Stimulated activated CD4-positive, alpha-beta T cell treated with anti-CD3 and anti-CD28 coated beads, Interleukin-2, amount 100 ng/mL, for 48 hours (primary cell): Measurements from ENCODE around the gene VPS35L.
"Not testable (repeated sequence)": the region's sequence is repeated elsewhere in the genome, so short reads cannot be mapped to it uniquely, and the experiment has no call there.

Experiments used
- DNase-seq, 2 donors: peaks; one replicate each; pipeline ENCODE4 v3.0.0-alpha.2; 2020

The VPS35L gene

DNA sequence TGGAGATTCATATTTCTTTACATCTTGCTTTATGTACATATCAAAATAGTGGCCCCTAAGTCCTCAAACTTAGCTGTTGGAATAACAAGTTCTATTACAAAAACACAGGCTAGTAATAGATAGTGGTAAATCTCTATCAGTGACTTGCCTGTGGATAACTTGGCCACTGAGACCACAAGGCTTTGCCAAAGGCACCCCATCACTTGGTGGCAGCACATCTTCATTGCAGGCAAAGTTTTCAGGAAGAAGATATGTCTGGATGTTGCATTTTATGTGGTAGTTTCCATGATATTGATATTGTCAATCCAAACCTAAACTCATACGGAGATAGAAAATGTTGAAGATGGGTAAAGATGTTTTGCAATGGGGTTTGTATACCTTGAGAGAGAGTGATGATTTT is 104.1 kb downstream of the VPS35L start:
- no peak for DNase-seq

DNA sequence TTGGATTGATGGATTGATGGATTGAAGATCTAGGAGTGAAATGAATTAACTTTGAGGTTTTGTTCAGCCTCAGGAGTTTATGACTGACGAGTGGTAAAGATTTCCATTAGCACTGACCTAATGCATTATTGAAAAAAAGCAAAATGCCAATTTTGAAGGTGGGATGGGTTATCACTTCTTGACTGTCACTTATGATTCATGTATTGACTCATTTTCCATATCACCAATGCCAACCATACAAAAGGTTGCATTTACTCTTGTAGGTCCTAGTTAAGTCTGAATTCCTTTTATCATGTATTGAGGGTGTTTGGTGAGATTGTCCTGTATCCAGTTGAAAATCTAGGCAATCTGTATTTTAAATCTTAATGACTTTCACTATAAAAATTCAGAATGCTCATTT is 104.9 kb downstream of the VPS35L start:
- DNase-seq = no peak

DNA sequence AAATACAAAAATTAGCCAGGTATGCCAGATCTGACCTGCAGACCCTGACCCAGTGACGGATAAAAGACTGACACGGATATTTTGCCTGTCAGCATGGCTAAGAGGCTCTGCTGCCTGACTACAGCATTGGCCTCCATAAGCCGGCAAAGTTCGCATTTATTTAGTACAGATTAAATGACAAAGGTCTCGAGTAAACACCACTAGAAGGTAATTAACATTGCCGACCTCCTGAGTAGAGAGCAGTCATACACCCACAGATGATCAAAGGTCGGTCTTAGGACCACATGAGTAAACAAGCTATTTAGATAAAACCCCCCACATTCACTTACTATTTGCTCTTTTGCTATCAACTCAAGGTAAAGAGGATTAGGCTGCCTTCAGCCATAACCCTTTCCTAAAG is 106.8 kb downstream of the VPS35L start:
- DNase-seq = no peak

DNA sequence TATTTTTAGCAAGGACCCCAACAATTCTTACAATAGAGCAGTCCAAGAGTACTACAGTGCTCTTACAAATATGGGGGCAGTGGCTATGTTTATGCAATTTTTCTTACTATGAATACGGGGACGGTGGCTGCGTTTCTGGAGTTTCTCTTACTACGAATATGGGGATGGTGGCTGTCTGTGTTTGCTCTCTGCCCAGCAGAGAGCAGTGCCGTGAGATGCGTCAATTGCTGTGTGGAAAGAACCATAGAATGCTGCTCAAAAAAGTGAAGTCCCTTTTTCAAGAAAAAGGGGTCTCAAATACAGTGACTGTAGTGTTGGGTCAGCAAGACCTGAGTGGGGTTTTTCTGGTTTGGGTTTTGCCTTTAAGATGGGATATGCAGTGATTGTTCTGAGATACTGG is 108.7 kb downstream of the VPS35L start:
- no peak for DNase-seq

DNA sequence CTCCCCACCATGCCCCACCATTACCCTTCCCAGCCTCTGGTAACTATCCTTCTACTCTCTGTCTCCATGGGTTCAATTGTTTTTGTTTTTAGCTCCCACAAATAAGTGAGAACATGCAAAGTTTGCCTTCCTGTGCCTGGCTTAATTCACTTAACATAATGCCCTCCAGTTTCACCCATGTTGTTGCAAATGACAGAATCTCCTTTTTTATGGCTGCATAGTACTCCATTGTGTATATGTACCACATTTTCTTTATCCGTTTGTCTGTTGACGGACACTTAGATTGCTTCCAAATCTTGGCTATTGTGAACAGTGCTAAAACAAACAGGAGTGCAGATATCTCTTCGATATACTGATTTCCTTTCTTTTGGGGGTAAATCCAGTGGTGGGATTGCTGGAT is 109.8 kb downstream of the VPS35L start:
- not testable (repeated sequence) for DNase-seq

DNA sequence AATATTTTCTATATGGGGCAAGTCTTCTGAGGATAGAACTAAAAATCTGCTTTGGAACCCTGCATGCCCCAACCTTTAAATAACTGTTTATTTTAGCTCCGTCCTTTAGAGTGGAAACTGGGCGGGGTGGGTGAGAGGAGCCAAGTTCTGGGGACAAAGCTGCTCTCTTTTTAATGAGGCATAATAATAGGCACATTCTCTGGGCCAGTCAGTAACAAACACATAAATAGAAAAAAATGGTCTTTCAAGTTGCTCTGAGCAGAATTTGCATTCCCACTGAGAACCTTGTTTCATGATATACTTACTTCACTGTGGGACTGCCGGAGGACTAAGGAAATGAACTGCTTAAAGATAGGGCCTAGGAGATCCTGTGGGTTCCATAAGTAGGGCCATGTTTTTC is 111.0 kb downstream of the VPS35L start:
- no peak for DNase-seq

DNA sequence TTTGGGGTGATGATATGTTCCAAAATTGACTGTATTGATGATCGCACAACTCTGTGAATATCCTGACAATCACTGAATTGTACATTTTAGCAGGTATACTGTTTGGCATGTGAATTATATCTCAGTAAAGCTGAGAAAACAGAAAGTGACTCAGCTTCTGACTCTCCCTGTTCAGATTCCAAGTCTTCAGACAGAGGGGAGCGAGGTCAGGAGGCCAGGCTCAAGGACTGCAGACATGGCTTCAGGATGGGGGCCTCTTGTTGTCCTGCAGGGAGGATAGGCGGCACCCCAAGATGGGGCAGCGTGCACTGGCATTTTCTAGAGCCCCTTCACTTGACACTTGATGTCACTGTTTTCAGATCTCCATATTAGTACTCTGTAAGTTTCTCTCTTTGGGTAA is 116.9 kb downstream of the VPS35L start:
- DNase-seq = no peak

DNA sequence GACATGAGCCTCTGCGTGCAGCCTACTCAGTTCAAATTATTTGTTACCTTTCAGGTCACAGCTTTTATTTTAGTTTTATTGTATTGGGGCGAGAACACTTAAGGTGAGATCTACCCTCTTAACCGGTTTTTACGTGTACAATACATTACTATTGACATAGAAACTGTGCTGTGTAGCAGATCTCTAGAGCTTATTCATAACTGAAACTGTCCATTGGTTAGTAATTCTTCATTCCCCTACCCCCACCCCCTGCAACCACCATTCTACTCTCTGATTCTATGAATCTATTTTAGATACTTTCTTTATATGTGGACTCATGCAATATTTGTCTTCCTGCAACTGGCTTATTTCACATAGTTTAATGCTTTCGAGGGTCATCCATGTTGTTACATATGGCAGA is 119.0 kb downstream of the VPS35L start:
- DNase-seq = no peak

DNA sequence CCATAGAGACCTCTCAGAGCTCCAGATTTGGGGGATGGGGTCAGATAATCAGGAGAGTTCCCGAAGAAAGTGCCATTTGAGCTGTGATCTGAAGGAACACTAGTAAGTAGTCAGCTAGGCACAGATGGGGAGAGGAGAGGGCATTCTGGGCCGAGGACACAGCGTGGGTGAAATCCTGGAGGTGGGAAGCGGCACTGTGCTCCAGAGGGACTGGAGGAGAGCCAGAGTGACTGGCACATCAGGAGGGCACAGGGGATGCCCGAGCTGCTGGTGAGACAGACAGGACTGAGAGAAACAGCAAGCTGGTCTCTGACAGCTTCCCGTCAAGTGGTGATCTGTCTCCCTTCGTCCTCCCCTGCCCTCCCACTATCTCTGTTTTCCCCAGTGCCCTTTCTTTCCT is 121.9 kb downstream of the VPS35L start:
- no peak for DNase-seq

DNA sequence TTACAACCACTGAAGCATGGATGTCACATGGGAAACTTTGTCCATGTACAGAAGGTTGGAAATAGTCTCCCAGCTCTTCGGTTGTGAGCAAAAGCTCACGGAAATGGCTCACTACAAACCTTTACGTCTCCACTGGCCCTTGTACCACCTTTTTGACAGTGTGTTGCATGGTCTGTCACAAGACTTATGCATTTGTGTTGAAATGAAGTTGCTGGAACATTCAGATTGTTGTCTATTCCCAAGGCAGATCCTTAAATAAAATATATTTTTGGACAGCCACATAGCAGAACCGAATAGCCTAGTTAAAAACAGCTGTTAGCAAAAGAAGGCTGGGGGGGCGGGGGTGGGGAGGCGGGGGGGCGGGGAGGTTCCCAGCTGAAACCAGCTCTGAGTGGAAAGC is 123.3 kb downstream of the VPS35L start:
- no peak for DNase-seq

DNA sequence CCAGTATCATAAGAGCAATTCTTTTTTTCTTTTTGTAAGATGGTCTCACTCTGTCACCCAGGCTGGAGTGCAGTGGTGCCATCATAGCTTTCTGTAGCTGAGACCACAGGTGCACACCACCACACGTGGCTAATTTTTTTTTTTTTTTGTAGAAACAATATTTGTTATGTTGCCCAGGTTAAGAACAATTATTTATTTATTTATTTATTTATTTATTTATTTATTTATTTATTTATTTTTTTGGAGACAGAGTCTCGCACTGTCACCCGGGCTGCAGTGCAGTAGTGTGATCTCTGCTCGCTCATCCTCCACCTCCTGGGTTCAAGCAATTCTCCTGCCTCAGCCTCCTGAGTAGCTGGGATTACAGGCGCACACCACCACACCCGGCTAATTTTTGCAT is 123.8 kb downstream of the VPS35L start:
- DNase-seq = not testable (repeated sequence)

DNA sequence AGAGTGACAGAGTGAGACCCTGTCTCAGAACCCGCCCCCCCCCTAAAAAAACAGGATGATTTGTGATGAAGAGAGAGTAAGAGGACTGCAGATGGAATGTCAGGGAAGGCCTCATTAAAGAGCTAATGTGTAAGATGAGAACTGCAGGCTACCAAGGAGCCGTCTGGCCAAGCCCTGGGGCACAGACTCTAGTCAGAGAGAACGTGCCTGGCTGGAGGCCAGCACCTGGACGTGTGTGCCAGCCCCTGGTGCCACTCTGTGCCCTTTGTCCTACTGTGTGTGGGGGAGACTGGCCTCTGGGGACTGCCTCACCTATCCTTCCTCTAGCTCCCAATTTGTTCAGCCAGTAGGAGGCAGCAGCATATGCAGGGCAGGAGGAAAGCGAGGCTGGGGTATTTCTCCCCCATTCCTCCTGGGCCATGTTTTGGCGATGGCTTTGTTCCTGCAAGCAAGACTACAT is 125.4 kb downstream of the VPS35L start:
- no peak for DNase-seq

DNA sequence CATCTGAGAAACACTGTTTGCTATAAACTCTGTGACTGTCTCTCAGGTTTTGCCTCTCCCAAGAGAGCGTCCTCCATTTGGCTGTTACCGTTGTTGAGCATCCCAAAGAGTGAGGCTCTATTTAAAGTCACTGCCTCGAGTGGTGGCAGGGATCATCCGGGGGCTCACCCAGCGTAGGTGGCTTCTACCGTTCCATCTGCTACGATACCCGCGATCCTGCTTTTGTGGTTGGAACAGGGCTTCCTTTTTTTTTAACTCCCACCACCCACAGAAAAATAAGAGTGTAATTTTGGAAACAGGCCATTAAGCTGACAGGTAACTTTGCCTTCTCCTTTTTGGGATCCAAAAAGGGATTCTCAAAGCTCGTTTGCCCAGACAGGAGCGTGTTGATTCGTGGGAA is 126.1 kb downstream of the VPS35L start:
- no peak for DNase-seq

DNA sequence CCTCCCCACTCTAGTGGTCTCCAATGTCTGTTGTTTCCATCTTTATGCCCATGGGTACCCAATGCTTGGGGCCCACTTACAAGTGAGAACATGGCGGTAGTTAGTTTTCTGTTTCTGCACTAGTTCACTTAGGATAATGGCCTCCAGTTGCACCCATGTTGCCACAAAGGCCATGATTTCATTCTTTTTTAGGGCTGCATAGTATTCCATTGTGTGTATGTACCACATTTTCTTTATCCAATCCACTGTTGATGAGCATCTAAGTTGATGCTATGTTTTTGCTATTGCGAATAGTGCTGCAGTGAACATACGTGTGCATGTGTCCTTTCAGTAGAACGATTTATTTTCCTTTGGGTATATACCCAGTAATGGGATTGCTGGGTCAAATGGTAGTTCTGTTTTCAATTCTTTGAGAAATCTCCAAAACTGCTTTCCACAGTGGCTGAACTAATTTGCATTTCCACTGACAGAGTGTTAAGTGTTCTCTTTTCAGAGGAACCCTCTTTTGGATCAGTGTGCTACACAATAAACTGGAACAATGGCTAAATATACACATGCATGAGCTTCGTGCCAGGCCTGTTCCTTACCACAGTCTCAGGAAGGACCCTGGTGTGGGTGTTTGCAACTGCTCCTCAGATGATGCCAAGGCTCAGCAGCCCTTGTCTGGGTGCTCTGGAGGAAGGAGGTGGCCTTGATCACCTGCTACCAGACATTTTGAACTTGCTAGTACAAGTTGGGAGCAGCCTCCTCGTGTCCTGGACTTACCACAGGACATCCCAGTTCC is 128.1 kb downstream of the VPS35L start:
- DNase-seq = no peak

DNA sequence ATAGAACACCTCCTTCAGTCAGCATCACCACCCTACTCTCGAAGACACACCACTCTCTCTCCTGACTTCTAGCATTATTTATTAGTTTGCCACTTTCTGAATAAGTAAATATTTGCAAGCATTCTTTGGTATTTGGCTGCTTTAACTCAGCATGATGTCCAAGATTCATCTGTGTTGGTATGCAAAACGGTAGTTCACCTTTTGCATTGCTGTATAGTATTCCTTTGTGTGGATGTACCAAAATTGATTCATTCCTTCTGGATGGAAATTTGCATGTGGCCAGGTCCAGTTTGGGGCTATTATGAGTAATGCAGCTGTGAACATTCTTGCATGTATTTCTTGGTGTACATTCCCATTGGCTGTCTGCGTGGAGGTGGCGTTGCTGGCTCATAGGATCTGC is 129.7 kb downstream of the VPS35L start:
- no peak for DNase-seq

DNA sequence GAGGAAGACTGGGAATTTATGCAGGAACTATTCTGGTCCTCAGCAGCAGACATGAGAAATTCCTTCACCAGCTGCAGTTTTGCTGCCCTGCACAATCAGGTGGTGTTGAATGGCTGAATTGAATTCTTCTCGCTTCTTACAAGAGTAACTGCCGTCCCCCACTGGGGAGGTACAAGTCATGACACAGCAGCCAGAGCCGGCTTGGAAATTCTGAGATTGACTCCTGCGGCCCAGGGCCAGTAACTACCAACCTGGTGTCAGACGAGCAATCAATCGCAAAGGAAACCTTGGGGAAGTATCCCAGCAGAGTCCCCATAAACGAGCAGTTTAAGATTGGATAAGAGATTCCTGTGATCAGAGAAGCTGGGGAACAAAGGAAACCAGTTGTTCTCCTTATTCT is 131.8 kb downstream of the VPS35L start:
- DNase-seq = no peak

DNA sequence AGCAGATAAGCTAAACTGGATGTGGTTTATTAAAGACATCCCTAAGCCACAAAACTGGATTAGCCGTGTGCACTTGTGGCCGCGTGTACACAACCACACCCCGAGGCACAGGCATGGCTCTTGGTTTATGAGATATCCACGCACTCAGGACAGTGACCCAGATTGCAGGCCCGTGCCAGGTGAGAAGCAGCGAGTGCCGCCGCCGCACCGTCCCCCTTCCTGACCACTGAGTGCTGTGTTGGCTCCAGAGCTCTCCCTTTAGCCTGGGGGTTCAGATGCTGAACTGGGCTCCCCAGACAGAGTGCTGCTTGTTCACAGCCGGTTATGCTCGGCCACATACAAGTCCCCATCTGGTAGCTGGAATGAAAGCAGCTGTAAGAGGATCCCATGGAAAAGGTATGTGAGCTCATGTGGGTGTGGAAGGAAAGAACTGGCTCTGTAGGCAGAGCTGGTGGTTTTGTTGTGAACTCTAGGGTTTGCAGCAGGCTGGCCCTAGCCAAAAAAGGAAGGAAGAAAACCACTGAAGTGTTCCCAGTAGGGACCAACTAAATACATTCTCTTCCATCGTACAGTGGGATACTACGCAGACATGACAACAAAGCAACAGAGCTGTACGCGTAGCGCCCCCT is 133.0 kb downstream of the VPS35L start:
- DNase-seq = no peak

DNA sequence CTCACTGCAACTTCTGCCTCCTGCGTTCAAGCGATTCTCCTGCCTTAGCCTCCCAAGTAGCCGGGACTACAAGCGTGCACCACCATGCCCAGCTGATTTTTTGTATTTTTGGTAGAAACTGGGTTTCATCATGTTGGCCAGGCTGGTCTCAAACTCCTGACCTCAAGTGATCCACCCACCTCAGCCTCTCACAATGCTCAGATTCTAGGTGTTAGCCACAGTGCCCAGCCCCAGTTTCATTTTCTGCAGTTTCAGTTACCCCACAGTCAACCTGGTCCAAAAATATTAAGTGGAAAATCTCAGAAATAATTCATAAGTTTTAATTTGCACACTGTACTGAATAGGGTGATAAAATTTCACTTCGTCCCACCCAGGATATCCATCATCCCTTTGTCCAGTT is 133.8 kb downstream of the VPS35L start:
- DNase-seq = no peak

DNA sequence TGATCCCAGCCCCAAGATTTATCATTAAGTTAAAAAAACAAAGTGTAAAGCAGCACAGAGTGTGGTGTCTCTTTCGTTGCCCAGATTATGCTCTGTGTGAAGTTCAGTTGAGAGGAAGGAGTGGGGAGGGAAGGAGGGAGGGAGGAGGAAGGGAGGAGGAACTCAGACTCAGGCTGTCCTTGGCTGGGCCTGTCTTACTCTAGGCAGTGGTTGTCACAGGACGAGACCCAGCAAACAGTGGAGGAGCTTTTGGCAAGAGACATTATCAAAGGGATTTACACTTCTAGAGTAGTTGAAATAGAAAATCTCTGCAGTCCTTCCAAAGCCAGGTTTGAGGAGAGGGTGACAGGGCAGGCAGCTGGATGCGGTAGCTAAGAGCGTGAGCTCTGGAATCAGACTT is 134.7 kb downstream of the VPS35L start:
- no peak for DNase-seq

DNA sequence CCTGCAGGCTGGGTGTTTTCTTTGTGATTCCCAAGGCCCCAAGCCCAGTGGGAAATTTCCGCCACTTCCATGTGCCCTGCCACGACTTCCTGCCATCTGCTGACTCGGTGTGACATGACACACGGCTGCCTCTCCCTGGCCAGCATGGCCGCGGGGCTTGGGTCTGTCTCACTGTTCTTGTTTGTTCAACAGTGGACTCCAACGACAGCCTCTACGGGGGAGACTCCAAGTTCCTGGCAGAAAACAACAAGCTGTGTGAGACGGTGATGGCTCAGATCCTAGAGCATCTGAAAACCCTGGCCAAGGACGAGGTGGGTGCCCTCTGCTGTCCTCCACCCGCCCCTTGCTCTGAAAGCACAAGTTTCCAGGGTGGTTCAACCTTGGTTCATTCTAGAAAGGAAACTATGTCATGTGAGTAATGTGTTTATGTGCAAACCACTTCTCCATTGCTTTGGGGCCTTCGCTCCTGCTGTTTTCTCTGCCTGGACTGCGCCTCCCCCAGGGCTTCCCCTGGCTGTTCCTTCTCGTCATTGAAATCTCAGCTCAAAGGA is 135.7 kb downstream of the VPS35L start:
- DNase-seq = no peak

DNA sequence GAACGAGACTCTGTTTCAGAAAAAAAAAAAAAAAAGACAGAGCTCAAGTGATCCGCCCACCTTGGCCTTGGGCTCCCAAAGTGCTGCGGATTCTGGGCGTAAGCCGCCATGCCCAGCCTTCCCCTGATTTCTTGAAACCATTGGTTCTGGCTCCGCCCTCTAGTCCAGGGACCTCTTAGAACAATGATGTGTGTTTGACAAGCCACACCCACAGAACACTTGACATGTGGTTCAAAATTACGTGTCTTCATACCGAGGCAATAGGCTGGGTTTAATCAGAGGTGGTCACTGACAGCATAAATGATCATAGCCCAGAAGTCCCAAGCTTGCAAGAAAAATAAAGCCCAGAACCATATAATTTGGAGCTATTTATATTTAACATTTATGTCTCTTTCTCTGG is 139.5 kb downstream of the VPS35L start:
- no peak for DNase-seq

DNA sequence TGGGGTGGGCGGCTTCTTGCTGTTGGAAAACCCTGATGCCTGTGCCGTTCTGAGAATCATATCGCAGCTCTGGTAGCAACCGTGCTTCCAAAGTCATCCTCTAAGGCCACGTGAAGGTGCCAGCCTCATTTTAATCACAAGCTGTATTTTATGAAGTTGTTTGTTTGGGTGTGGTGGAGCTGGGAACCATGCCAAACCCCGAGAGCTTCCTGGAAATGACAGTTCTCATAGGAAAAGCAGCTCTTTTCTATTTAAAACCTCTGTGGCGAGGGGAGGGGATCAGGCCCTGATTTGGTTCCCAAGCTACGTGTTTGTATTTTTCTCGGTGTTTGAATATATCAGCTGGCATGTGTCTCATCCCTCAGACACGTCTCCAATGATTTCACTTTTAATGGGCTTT is 140.8 kb downstream of the VPS35L start:
- DNase-seq = peak; percentile 21 to 32

DNA sequence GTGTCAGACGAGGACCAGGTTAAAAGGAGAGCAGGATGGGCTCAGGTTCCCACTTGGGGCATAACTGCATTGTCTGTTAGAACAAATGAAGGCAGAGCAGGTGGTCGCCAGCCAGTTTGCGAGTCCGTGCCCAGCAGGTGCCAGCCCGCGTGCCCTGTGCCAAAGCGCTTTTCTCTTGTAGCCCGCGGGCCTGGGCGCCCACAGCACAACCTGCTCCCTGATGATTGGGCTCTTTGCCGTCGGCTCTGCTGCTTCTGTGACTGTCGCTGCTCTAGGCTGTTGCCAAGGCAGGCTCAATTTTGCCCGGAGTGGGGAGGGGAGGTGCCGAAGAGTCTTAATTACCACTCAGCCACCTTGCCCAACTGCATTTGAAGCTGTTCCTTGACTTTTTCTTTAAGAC is 141.5 kb downstream of the VPS35L start:
- no peak for DNase-seq

DNA sequence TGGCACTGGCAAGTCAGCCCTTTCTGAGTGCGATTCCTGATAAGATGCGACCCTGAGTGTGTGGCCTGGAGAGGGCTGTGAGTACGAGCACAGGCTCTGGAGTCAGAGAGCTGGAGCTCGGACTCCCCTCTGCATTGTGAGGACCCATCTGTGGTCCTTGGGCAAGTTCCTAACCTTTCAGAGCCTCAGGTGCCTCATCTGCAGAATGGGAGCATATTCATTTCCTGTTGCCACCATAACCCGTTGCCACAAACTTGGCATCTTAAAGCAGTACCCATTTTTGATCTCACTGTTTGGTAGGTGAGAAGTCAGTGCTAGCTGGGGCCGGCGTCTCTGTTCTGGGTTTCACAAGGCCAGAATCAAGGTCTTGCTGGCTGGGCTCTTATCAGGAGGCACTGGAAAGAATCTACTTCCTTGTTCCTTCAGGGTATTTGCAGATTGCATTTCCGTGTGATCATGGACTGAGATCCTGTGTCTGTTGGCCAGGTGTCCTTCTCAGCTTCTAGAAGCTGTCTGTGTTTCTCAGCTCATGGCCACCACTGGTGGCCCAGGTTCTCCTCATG is 142.3 kb downstream of the VPS35L start:
- DNase-seq = no peak
